Hepatocyte (in vitro differentiated cells): ENCODE results near the gene ZNF804A. TPM values are rescaled to one million over a fixed set of nuclear protein-coding genes. Genes with fewer than 3 reads are reported as not detected.

Source experiments
- DNase-seq: peaks from one replicate; pipeline ENCODE4 v3.0.0-alpha.2; 2016; ENCODE audit warnings: low spot score
- H2AFZ ChIP-seq: fragments of 200-600 bp; sonication (generic); 2 replicates; pipeline ENCODE4 v1.6.0; 2016; ENCODE audit warnings: antibody characterized with exemption, mild to moderate bottlenecking
- H3K27ac ChIP-seq: fragments of 200-600 bp; sonication (generic); 2 replicates; pipeline ENCODE4 v1.5.1; 2016; ENCODE audit warnings: mild to moderate bottlenecking
- H3K27me3 ChIP-seq: fragments of 200-600 bp; sonication (generic); 2 replicates; pipeline ENCODE4 v1.6.1; 2016
- H3K36me3 ChIP-seq: fragments of 200-600 bp; sonication (generic); replicated peaks from 2 replicates; pipeline ENCODE4 v1.5.1; 2016; ENCODE audit warnings: low read depth; ENCODE audit not compliant: insufficient read depth
- H3K4me1 ChIP-seq: fragments of 200-600 bp; sonication (generic); 2 replicates; pipeline ENCODE4 v1.5.1; 2016; ENCODE audit warnings: mild to moderate bottlenecking, moderate library complexity; ENCODE audit not compliant: insufficient read depth
- H3K4me2 ChIP-seq: fragments of 200-600 bp; sonication (generic); 2 replicates; pipeline ENCODE4 v1.6.0; 2016
- H3K4me3 ChIP-seq: fragments of 200-600 bp; sonication (generic); 2 replicates; pipeline ENCODE4 v1.5.1; 2016; ENCODE audit warnings: mild to moderate bottlenecking
- H3K79me2 ChIP-seq: fragments of 200-600 bp; sonication (generic); 2 replicates; pipeline ENCODE4 v1.6.0; 2017; ENCODE audit warnings: mild to moderate bottlenecking
- H3K9me2 ChIP-seq: fragments of 200-600 bp; sonication (generic); replicated peaks from 2 replicates; pipeline ENCODE4 v1.6.0; 2017; ENCODE audit warnings: mild to moderate bottlenecking; ENCODE audit not compliant: insufficient read depth
- H3K9me3 ChIP-seq: fragments of 200-600 bp; sonication (generic); 2 replicates; pipeline ENCODE4 v1.5.1; 2016; ENCODE audit warnings: low read depth, mild to moderate bottlenecking
- H4K20me1 ChIP-seq: fragments of 200-600 bp; sonication (generic); 2 replicates; pipeline ENCODE4 v1.6.0; 2016; ENCODE audit warnings: mild to moderate bottlenecking; ENCODE audit not compliant: insufficient read depth, poor library complexity, severe bottlenecking
- EZH2 ChIP-seq: fragments of 200-600 bp; sonication (generic); IDR thresholded peaks from 2 replicates; pipeline ENCODE4 v1.6.1; 2016; ENCODE audit warnings: antibody characterized with exemption, mild to moderate bottlenecking, borderline replicate concordance
- EZH2phosphoT487 ChIP-seq: fragments of 200-600 bp; sonication (generic); IDR thresholded peaks from one replicate; pipeline ENCODE4 v1.6.1; 2018; ENCODE audit warnings: antibody characterized with exemption, mild to moderate bottlenecking, low read depth, moderate library complexity; ENCODE audit not compliant: unreplicated experiment, severe bottlenecking
- WGBS: methylation state at CpG from one replicate; pipeline ENCODE4 v1.1.6; 2016; ENCODE audit warnings: low lambda C conversion rate; ENCODE audit errors: missing lambda C conversion rate; 5-methylcytosine and 5-hydroxymethylcytosine counted together
- polyA plus RNA-seq: library from polyadenylated mRNA; unstranded; fragments of >200 nt; fragmentation: Nextera tagmentation; extraction: Ambion mirVana; gene quantifications from 2 replicates; pipeline ENCODE4 v1.2.1, GENCODE V29; 2016
- total RNA-seq: library from RNA; depleted of rRNA; stranded (reverse); fragments of >200 nt; gene quantifications from 2 replicates; pipeline ENCODE4 v1.2.3, GENCODE V29; 2014
- TF ChIP-seq, protein P1 (sequence below): fragments of 200-600 bp; sonication (generic); IDR thresholded peaks from 2 replicates; pipeline ENCODE4 v1.5.1; 2016; ENCODE audit warnings: antibody characterized with exemption, mild to moderate bottlenecking; ENCODE audit not compliant: poor library complexity

The ZNF804A gene
- total and polyA plus RNA-seq, 2 experiments from 2014 or later = 1.7 to 2.3 TPM

DNA sequence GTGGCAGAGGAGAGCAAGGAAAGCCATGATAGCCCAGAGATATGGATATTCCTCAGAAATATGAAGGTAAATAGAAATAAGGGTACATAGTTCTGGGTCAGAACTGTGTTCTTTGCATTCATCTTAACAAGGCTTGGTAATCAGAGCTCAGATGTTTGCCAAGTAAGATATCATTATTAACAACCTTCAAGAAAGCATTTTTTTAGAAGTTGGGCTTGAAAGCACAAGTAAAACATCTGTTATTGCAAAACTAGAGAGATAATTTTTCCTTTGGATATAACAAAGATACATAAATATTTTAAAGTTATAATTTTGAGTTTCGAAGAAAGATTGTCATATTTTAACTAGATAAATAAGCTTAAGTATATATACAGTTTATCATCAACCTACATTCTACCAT, 171.4 kb downstream of the ZNF804A start:
- no peaks in the 10 kb centered on the region for H3K4me1 ChIP-seq
- DNase-seq = no peak
- H3K9me2 ChIP-seq = no peaks in the 10 kb centered on the region
- no peaks in the 10 kb centered on the region for H3K27me3 ChIP-seq
- H3K4me3 ChIP-seq = no peak overlapping the region
- H3K4me2 ChIP-seq = peak overlapping the region; percentile 1
- no peaks in the 10 kb centered on the region for H3K9me3 ChIP-seq
- 80% methylated on average over 1 of the region's 1 CpG for WGBS
- TF ChIP-seq EZH2phosphoT487 (no peak), EZH2 (no peak)
- TF ChIP-seq, protein P1, sequence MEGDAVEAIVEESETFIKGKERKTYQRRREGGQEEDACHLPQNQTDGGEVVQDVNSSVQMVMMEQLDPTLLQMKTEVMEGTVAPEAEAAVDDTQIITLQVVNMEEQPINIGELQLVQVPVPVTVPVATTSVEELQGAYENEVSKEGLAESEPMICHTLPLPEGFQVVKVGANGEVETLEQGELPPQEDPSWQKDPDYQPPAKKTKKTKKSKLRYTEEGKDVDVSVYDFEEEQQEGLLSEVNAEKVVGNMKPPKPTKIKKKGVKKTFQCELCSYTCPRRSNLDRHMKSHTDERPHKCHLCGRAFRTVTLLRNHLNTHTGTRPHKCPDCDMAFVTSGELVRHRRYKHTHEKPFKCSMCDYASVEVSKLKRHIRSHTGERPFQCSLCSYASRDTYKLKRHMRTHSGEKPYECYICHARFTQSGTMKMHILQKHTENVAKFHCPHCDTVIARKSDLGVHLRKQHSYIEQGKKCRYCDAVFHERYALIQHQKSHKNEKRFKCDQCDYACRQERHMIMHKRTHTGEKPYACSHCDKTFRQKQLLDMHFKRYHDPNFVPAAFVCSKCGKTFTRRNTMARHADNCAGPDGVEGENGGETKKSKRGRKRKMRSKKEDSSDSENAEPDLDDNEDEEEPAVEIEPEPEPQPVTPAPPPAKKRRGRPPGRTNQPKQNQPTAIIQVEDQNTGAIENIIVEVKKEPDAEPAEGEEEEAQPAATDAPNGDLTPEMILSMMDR = no peak
- H3K79me2 ChIP-seq = no peaks in the 10 kb centered on the region
- H3K27ac ChIP-seq = no peak overlapping the region
- H4K20me1 ChIP-seq = no peaks in the 10 kb centered on the region
- no peaks in the 10 kb centered on the region for H3K36me3 ChIP-seq
- no peak overlapping the region for H2AFZ ChIP-seq

DNA sequence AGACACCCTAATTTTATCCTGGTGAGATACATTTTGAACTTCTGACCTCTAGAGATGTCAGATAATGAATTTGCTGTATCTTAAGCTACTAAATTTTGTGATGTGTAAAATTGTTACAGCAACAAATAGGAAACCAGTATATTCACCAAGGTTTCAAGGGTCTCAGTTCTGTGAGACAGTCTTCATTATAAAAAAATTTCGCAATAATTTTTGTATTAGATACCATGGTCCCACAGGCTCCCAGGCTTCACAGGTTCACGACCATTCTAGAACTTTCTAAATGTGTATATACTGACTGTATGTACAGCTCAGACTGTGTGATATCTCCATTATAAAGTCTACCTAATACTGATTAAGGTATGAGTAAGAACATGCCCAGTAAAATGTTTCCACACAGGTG, 181.4 kb downstream of the ZNF804A start:
- Histone ChIP-seq H3K27ac (no peak overlapping the region), H3K4me3 (no peak overlapping the region), H3K4me2 (no peak overlapping the region), H3K27me3 (no peaks in the 10 kb centered on the region), H3K79me2 (no peaks in the 10 kb centered on the region), H3K36me3 (no peaks in the 10 kb centered on the region), H2AFZ (no peak overlapping the region), H3K9me2 (no peaks in the 10 kb centered on the region), H3K4me1 (no peaks in the 10 kb centered on the region), H4K20me1 (no peaks in the 10 kb centered on the region), H3K9me3 (no peaks in the 10 kb centered on the region)
- TF ChIP-seq EZH2 (no peak), EZH2phosphoT487 (no peak)
- TF ChIP-seq, protein P1 = no peak
- no peak for DNase-seq
- WGBS = 95% methylated on average over 2 of the region's 2 CpGs

GRCh38 chr2:184780384-184780783, 182.1 kb downstream of the ZNF804A start:
- H4K20me1 ChIP-seq = no peaks in the 10 kb centered on the region
- H3K4me3 ChIP-seq = no peak overlapping the region
- H3K36me3 ChIP-seq = no peaks in the 10 kb centered on the region
- no peaks in the 10 kb centered on the region for H3K9me2 ChIP-seq
- H3K27ac ChIP-seq = no peak overlapping the region
- WGBS = 57% methylated on average over 1 of the region's 1 CpG
- no peaks in the 10 kb centered on the region for H3K9me3 ChIP-seq
- no peak for DNase-seq
- no peaks in the 10 kb centered on the region for H3K27me3 ChIP-seq
- no peaks in the 10 kb centered on the region for H3K79me2 ChIP-seq
- no peak for TF ChIP-seq EZH2phosphoT487
- no peak for TF ChIP-seq EZH2
- TF ChIP-seq, protein P1 = no peak
- H3K4me1 ChIP-seq = no peaks in the 10 kb centered on the region
- H2AFZ ChIP-seq = no peak overlapping the region
- H3K4me2 ChIP-seq = no peak overlapping the region

- no peak for DNase-seq
- H3K9me2 ChIP-seq = no peaks in the 10 kb centered on the region
- H3K4me3 ChIP-seq = no peak overlapping the region
- no peak overlapping the region for H3K27ac ChIP-seq
- no peaks in the 10 kb centered on the region for H3K79me2 ChIP-seq
- H3K4me1 ChIP-seq = no peaks in the 10 kb centered on the region
- no peaks in the 10 kb centered on the region for H3K27me3 ChIP-seq
- no peaks in the 10 kb centered on the region for H3K36me3 ChIP-seq
- H4K20me1 ChIP-seq = no peaks in the 10 kb centered on the region
- WGBS = 88% methylated on average over 2 of the region's 2 CpGs
- no peaks in the 10 kb centered on the region for H3K9me3 ChIP-seq
- TF ChIP-seq EZH2 (no peak), EZH2phosphoT487 (no peak)
- TF ChIP-seq, protein P1 = no peak
- no peak overlapping the region for H3K4me2 ChIP-seq
- no peak overlapping the region for H2AFZ ChIP-seq
Measured at GRCh38 chr2:184780944-184781343, 182.6 kb downstream of the ZNF804A start.
